Measurements from ENCODE around the gene PRR14. TPM values are rescaled to one million over a fixed set of nuclear protein-coding genes. Genes with fewer than 3 reads are reported as not detected.

Gene PRR14
- total RNA-seq, 1 donor from 2014 or later: 77.9 TPM

DNA sequence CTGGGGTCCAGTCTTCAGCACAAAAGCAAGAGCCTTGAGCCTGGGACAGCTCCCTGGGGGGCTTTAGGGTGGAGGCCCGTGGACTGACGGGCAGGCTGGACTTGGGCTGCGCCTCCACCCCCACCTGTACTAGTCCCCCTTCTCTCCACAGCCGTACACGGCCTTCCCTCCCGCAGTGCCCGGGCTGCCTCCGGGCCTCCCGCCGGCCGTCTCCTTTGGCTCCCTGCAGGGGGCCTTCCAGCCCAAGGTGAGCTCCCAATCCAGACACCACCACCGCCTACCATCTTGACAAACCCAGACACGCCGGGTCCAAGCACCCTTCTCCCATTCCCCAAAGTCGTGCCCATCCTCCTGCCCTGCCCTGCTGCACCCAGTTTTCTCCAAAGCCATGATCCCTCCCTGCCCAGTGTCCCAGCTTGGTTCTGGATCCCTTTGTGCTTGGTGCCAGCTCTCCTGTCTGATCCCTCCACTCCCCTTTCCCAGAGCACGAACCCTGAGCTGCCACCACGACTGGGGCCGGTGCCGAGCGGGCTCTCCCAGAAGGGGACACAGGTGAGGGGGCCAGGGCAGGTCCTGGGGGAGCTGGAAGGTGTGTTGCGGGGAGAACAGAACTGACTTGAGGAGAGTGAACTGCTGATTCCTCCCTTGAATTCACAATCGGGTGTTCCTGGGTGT lies 14.5 kb downstream of the PRR14 start:
- no peak for DNase-seq
- TF ChIP-seq CTCF (IDR thresholded peaks at IDR 0.05): no peak
- Mint-ChIP-seq H3K4me3 (no peak overlapping the region), H3K36me3 (ENCODE audit: low read depth) (peaks cover 85% of the 10 kb centered on the region), H3K4me1 (peaks cover 33% of the 10 kb centered on the region), H3K9me3 (no peaks in the 10 kb centered on the region), H3K27me3 (no peaks in the 10 kb centered on the region), H3K27ac (no peak overlapping the region)
- ATAC-seq (ENCODE audit: low read depth): no peak
- intact Hi-C loops (cut with micrococcal nuclease): no loop called here
- ChIA-PET POLR2A (interaction anchor here (0.6 to 1.1 kb wide), 5 partner anchors 23 to 168 kb away, joined by 3 to 6 read pairs (median 3); no protein-coding TSS in a partner anchor), CTCF (no interaction called here)

DNA sequence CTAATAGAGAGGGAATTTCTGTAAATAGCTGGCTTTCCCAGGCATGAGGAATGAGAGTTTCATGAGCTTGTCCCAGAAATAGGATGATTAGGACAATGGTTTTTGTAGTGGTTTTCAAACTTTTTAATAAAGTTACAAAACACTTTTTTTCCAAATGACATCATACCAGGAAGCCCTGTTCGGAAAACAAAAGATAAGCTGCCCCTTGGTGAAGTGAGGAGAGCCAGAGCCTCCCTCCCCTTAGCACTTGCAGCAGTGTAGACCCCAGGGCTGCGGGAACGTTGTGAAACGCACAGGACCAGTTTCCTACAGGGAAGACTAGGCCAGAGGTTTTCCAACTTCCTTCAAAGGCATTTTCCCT lies 15.1 kb downstream of the PRR14 start:
- Mint-ChIP-seq H3K27ac (no peak overlapping the region), H3K27me3 (no peaks in the 10 kb centered on the region), H3K36me3 (ENCODE audit: low read depth) (peaks cover 84% of the 10 kb centered on the region), H3K4me3 (no peak overlapping the region), H3K4me1 (peaks cover 28% of the 10 kb centered on the region), H3K9me3 (no peaks in the 10 kb centered on the region)
- intact Hi-C loops (cut with micrococcal nuclease): no loop called here
- ChIA-PET CTCF (no interaction called here), POLR2A (interaction anchor here (0.6 to 1.1 kb wide), 6 partner anchors 22 to 169 kb away, joined by 3 to 6 read pairs (median 3); no protein-coding TSS in a partner anchor)
- TF ChIP-seq CTCF (IDR thresholded peaks at IDR 0.05): no peak
- ATAC-seq (ENCODE audit: low read depth) (no peak), DNase-seq (no peak)

DNA sequence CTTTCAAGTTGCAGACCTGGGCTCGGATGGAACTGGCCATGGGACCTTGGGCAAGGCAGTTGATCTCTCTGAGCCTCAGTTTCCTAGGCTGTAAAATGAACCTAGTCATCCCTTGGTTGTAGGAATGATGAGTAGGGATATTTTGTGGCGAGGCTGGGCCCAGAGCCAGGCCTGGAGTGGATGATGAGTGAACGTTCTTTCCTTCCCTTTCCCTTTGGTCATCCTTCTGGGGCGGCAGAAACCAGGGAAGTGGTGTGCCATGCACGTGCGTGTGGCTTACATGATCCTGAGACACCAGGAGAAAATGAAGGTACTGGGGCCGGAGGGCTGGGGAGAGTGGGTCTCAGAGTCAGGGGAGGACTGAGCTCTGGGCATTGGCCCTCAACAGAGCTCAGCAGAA lies 15.9 kb downstream of the PRR14 start:
- ATAC-seq (ENCODE audit: low read depth): no peak
- H3K4me3 Mint-ChIP-seq: no peak overlapping the region
- intact Hi-C loops (cut with micrococcal nuclease): no loop called here
- DNase-seq: no peak
- no peaks in the 10 kb centered on the region for H3K9me3 Mint-ChIP-seq
- H3K27ac Mint-ChIP-seq: no peak overlapping the region
- no peaks in the 10 kb centered on the region for H3K27me3 Mint-ChIP-seq
- ChIA-PET CTCF (no interaction called here), POLR2A (interaction anchor here (1.1 to 1.4 kb wide), 3 partner anchors 8 to 109 kb away, joined by 3 to 6 read pairs (median 3); partner anchors contain the start of gene FBRS)
- H3K4me1 Mint-ChIP-seq: peaks cover 19% of the 10 kb centered on the region
- TF ChIP-seq CTCF (IDR thresholded peaks at IDR 0.05): no peak
- H3K36me3 Mint-ChIP-seq (ENCODE audit: low read depth): peaks cover 80% of the 10 kb centered on the region

GRCh38 chr16:30667361-30667905 lies 16.7 kb downstream of the PRR14 start:
- no peak for TF ChIP-seq CTCF (IDR thresholded peaks at IDR 0.05)

GRCh38 chr16:30668393-30668792 lies 17.6 kb downstream of the PRR14 start:
- POLR2A ChIA-PET: interaction anchor here (0.9 kb wide), 1 partner anchor 8 kb away, joined by 4 read pairs; no protein-coding TSS in a partner anchor
- no peak overlapping the region for H3K4me3 Mint-ChIP-seq
- TF ChIP-seq CTCF (IDR thresholded peaks at IDR 0.05): no peak
- H3K9me3 Mint-ChIP-seq: no peaks in the 10 kb centered on the region
- peak overlapping the region; percentile 7 for H3K27ac Mint-ChIP-seq
- ATAC-seq (ENCODE audit: low read depth): no peak
- peaks cover 5% of the 10 kb centered on the region for H3K4me1 Mint-ChIP-seq
- DNase-seq: no peak
- CTCF ChIA-PET: no interaction called here
- intact Hi-C loops (cut with micrococcal nuclease): no loop called here
- H3K36me3 Mint-ChIP-seq (ENCODE audit: low read depth): peaks cover 66% of the 10 kb centered on the region
- no peaks in the 10 kb centered on the region for H3K27me3 Mint-ChIP-seq

More at GRCh38 chr16:30667361-30667905, 16.7 kb downstream of the PRR14 start:
- Mint-ChIP-seq H3K4me1 (peaks cover 13% of the 10 kb centered on the region), H3K27ac (peak overlapping the region; percentile 7), H3K9me3 (no peaks in the 10 kb centered on the region), H3K4me3 (no peak overlapping the region), H3K27me3 (no peaks in the 10 kb centered on the region), H3K36me3 (ENCODE audit: low read depth) (peaks cover 75% of the 10 kb centered on the region)
- intact Hi-C loops (cut with micrococcal nuclease): no loop called here
- POLR2A ChIA-PET: interaction anchor here (1.1 to 1.4 kb wide), 2 partner anchors 9 to 30 kb away, joined by 3 to 6 read pairs; partner anchors contain the start of gene FBRS
- CTCF ChIA-PET: no interaction called here
- no peak for ATAC-seq (ENCODE audit: low read depth)
- DNase-seq: no peak
